ENCODE data around the gene ZFAND3.

ZFAND3 gene

GRCh38 chr6:38079537-38079936, 260.0 kb downstream of the ZFAND3 start:
- no peak for DNase-seq (ENCODE audit: low read depth in 2 of 3, low spot score in 2 of 3)

GRCh38 chr6:38080360-38080759, 260.8 kb downstream of the ZFAND3 start:
- no peak for DNase-seq (ENCODE audit: low read depth in 2 of 3, low spot score in 2 of 3)

GRCh38 chr6:38080889-38081288, 261.4 kb downstream of the ZFAND3 start:
- DNase-seq (ENCODE audit: low read depth in 2 of 3, low spot score in 2 of 3), result no peak

- no peak for DNase-seq (ENCODE audit: low read depth in 2 of 3, low spot score in 2 of 3)
Measured at GRCh38 chr6:38085031-38085430, 265.5 kb downstream of the ZFAND3 start.

GRCh38 chr6:38086346-38086745, 266.8 kb downstream of the ZFAND3 start:
- DNase-seq (ENCODE audit: low read depth in 2 of 3, low spot score in 2 of 3), result no peak

- no peak for DNase-seq (ENCODE audit: low read depth in 2 of 3, low spot score in 2 of 3)
Measured at GRCh38 chr6:38088010-38088409, 268.5 kb downstream of the ZFAND3 start.

GRCh38 chr6:38088829-38089228, 269.3 kb downstream of the ZFAND3 start:
- no peak for DNase-seq (ENCODE audit: low read depth in 2 of 3, low spot score in 2 of 3)

GRCh38 chr6:38091613-38092012, 272.1 kb downstream of the ZFAND3 start:
- no peak for DNase-seq (ENCODE audit: low read depth in 2 of 3, low spot score in 2 of 3)

GRCh38 chr6:38092465-38092864, 272.9 kb downstream of the ZFAND3 start:
- no peak for DNase-seq (ENCODE audit: low read depth in 2 of 3, low spot score in 2 of 3)

- DNase-seq (ENCODE audit: low read depth in 2 of 3, low spot score in 2 of 3), result no peak
Measured at GRCh38 chr6:38092964-38093363, 273.4 kb downstream of the ZFAND3 start.

GRCh38 chr6:38095054-38095453, 275.5 kb downstream of the ZFAND3 start:
- no peak for DNase-seq (ENCODE audit: low read depth in 2 of 3, low spot score in 2 of 3)

GRCh38 chr6:38099221-38099620, 279.7 kb downstream of the ZFAND3 start:
- no peak for DNase-seq (ENCODE audit: low read depth in 2 of 3, low spot score in 2 of 3)

- DNase-seq (ENCODE audit: low read depth in 2 of 3, low spot score in 2 of 3), result no peak
Measured at GRCh38 chr6:38100380-38100779, 280.9 kb downstream of the ZFAND3 start.

- no peak for DNase-seq (ENCODE audit: low read depth in 2 of 3, low spot score in 2 of 3)
Measured at GRCh38 chr6:38103921-38104320, 284.4 kb downstream of the ZFAND3 start.

GRCh38 chr6:38105066-38105465, 285.5 kb downstream of the ZFAND3 start:
- no peak for DNase-seq (ENCODE audit: low read depth in 2 of 3, low spot score in 2 of 3)

- no peak for DNase-seq (ENCODE audit: low read depth in 2 of 3, low spot score in 2 of 3)
Measured at GRCh38 chr6:38107073-38107472, 287.5 kb downstream of the ZFAND3 start.

- no peak for DNase-seq (ENCODE audit: low read depth in 2 of 3, low spot score in 2 of 3)
Measured at GRCh38 chr6:38110481-38110971, 291.0 kb downstream of the ZFAND3 start.

GRCh38 chr6:38112181-38112580, 292.7 kb downstream of the ZFAND3 start:
- no peak for DNase-seq (ENCODE audit: low read depth in 2 of 3, low spot score in 2 of 3)

GRCh38 chr6:38113825-38114576, 294.5 kb downstream of the ZFAND3 start:
- no peak for DNase-seq (ENCODE audit: low read depth in 2 of 3, low spot score in 2 of 3)

GRCh38 chr6:38114976-38115625, 295.6 kb downstream of the ZFAND3 start:
- no peak for DNase-seq (ENCODE audit: low read depth in 2 of 3, low spot score in 2 of 3)

GRCh38 chr6:38115626-38116008, 296.1 kb downstream of the ZFAND3 start:
- no peak for DNase-seq (ENCODE audit: low read depth in 2 of 3, low spot score in 2 of 3)

GRCh38 chr6:38116248-38116647, 296.7 kb downstream of the ZFAND3 start:
- no peak for DNase-seq (ENCODE audit: low read depth in 2 of 3, low spot score in 2 of 3)

GRCh38 chr6:38117281-38117680, 297.8 kb downstream of the ZFAND3 start:
- no peak for DNase-seq (ENCODE audit: low read depth in 2 of 3, low spot score in 2 of 3)
